DMS 273 (cell line): ENCODE results near the gene PYCARD.
A peak's percentile ranks its signal among the peaks of the same experiment; 100 is the strongest.
"Not testable (repeated sequence)": the region's sequence is repeated elsewhere in the genome, so short reads cannot be mapped to it uniquely, and the experiment has no call there.

Experiments used
- DNase-seq: peaks from one replicate; lab custom pipeline; 2025; ENCODE audit not compliant: unreplicated experiment; lab: John Stamatoyannopoulos, UW

Gene PYCARD

DNA sequence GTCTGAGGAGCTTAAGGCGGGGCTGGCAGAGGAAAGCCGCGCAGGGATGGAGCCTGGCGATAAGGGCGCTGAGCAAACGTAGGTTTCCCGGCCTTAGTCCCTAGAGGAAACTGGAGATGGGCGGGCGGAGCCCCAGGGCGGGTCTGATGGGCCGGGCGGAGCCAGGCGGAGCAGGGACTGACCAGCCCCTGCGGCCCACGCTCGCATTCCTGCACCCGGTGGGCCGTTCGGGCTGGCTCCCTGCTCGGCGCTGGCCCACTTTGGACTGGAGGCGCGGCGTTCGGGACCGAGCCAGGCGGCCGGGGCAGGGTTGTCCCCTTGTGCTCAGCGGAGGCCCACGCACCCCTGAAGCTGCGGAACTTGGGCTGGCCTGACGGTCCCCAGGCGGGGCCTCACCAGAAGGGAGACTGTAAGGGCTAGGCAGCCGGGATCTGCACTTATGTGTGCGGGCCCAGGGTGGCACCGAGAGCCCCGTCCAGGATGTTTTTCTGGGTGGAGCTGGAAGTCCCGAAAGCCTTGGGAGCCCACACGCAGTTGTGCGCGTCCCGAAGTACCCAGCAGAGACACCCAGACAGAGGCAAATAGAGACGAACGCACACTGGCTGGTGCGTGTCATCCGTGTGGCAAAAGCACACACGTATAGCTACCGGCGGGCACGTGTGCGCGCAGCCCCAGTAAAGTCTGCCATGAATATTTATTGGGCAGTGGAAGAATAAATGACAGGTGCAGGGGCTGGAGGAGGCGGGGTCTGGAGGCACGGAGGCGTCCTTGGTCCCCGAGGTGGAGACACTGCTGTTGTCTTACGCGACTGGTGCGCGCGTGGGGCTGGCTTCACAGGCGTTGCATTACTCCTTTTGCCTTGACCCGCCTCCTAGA is 13.0 kb upstream of the PYCARD start:
- DNase-seq, result peak; percentile 67

DNA sequence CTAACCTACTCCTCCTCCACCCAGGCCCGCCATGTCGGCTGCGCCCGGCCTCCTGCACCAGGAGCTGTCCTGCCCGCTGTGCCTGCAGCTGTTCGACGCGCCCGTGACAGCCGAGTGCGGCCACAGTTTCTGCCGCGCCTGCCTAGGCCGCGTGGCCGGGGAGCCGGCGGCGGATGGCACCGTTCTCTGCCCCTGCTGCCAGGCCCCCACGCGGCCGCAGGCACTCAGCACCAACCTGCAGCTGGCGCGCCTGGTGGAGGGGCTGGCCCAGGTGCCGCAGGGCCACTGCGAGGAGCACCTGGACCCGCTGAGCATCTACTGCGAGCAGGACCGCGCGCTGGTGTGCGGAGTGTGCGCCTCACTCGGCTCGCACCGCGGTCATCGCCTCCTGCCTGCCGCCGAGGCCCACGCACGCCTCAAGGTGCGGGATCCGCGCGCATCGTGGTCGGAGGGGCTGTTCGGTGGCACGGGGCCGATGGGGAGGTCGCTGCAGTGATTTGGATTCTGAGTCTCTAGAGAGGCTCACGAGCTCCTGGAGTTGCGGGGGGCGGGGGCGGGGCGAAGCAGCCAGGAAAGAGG is 12.2 kb upstream of the PYCARD start:
- no peak for DNase-seq

DNA sequence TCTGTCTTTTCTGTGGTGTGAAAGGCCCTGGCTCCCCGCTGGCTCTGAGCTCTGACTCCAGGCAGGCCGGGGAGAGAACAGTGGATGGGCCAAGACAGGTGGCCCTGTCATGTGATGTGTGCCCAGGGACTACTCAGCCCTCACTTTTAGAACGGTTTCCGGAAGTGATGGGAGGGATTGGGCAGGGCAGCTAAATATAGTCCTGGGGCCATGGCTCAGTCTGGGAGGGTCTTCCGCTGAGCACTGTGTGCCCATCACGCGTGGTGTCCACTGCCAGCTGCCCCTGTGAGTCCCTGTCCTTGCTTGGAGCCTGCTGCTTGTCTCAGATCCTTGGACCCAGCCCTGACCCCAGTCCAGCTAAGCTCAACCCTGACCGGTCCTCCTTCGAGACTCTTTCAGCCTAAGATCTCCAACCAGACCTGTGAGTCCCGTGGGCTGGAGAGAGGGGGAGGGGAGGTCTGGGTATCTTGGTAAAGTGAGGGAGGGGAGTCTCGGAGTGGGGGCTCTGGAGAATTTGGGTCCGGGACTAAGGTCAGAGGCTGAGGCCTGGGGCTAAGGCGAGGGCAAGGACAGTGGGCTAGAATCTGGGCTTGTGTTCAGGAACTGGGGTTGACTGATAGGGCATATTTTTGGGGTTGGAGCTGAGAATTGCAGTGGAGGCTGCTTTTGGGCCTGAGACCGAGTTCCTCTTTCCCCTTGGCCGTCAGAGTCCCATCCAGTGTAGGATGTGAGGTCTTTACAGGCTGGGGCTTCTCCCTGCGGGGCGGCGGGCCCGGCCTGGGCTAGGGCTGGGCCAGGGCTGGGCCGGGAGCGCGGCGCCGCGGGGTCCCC is 11.5 kb upstream of the PYCARD start, which contains the start of gene TRIM72:
TRIM72 (plus strand) TSS at position 243 of the 831 bp plus-strand sequence. CDS start 620 bp downstream, outside the sequence.
- DNase-seq, result no peak

DNA sequence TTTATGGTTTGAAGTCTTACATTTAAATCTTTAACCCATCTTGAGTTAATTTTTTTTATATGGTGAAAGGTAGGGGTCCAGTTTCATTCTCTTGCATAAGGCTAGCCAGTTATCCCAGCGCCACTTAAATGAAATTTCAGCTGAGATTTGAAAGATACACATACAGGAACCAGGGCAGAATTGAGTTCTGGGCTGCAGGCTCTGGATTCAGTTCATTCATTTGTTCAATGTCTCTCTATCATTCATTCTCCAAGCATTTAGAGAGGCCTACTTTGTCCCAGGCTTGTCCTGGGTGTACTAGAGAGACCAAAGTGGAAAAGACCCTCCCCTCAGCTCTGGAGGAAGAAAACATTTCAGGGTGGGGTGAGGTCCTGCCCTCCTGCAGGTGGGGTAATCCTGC is 10.8 kb upstream of the PYCARD start:
- DNase-seq, result no peak

DNA sequence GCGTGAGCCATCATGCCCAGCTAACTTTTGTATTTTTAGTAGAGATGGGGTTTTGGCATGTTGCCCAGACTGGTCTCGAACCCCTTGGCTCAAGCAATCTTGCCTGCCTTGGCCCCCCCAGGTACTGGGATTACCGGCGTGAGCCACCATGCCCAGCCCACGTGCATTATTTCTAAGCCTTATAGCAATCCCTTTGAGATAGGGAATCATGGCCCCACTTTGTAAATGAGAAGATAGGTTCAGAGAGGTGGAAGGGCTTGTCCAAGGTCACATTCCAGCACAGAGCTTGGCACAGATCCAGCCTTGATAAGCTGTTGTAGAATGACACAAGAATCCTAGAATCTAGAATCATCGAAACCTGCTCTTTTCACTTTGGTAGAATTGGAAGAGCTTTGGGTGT is 4.2 kb upstream of the PYCARD start:
- DNase-seq, result no peak

DNA sequence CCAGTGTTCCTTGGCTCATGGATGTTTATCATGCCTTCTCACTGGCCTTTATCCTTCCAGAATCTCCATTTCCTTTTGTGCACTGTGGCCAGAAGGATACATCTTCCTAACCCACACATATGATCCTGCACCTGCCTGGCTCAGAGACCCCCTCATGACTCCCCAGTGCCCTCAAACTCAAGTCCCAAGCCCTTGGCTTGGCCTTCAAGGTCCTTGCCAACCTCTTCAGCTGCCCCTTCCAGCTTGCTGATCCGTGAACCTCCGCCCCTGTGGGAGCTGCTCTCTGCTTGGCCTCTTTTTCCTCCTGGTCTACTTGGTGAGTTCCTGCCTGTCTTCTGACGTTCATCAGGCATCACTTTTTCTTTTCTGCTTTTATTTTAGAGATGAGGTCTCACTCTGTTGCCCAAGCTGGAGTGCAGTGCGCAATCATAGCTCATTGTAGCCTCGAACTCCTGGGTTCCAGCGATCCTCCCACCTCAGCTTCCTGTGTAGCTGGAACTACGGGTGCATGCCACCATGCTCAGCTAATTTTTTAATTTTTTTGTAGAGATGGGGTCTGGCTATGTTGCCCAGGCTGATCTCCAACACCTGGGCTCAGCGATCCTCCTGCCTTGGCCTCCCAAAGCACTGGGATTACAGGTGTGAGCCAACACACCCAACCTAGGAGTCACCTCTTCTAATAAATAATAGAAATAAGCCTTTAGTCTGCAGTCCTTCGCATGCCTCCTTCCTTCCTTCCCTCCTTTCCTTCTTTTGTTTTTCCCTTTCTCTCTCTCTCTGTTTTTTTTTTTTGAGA is 2.5 kb upstream of the PYCARD start:
- no peak for DNase-seq

DNA sequence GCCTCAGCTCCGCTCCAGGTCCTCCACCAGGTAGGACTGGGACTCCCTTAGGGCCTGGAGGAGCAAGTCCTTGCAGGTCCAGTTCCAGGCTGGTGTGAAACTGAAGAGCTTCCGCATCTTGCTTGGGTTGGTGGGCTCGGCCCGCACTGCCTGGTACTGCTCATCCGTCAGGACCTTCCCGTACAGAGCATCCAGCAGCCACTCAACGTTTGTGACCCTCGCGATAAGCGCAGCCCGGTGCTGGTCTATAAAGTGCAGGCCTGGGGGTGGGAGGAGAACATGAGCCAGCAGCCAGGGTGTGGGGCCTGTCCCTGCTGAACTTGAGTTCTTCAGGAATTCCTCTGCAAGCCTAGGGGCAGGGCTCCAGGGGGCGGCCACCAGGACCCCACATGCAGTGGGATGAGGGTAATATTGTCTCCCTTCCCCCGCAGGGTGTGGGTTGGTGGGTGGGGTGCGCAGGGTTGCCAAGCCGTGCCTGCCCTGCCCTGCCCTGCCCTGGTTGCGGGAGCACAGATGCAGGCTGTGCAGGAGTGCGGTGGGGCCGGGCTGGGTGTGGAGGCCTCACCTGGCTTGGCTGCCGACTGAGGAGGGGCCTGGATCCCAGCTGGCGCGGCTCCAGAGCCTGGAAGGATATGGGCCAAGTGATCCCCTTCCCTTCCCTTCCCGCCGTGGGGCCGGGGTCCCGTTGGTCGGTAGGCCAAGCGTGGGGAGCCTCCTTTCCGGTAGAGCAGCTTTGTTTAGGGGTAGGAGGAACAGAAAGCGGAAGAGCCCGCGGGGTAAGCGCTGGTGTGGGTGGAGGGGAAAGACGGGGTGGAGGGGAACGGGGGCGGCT is 762 bp downstream of the PYCARD start:
- DNase-seq, result no peak

DNA sequence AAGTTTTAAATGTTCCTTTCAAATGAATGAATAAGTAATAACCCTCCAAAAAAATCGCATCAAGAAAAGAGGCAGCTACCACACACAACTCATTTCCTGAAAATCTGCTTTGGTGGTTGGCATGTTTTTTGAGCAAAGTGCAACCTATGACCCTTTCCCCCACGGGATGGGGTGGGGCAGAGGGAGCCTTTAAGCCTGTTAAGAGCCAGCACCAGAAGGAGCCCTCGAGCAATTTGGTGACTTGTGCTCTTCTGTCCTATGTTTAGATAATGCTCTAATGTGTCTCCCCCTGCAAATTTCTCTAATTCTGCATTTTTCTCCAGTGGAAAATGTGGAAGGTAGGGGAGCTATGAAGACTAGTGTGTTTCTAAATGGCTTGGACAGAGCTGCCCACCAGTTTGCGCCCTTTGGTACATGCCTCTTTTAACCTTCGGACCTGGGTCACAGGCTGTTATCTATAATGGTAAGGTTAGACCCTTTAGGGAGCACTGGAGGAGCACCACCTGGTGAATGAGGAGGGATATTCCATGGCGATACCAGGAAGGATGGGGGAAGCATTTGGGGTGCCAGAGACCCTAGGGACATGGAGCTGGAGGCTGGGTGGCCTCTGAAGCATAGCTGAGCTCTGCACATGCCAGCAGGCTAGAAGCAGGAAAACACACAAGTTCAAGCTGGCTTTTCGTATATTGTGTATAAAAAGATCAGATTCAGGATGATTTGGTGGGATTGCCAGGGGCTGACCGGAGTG is 1.6 kb downstream of the PYCARD start:
- peak; percentile 56 for DNase-seq

DNA sequence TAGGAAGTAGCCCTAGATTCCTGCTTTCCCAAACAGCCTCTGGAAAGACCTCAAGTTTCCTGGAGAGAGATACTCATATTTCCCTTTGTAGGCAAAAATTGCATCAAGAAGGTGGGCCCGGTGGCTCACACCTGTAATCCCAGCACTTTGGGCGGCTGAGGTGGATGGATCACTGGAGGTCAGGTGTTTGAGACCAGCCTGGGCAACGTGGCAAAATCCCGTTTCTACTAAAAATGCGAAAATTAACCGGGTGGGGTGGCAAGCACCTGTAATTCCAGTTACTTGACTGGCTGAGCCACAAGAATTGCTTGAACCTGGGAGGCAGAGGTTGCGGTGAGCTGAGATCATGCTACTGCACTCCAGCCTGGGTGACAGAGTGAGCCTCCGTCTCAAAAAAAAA is 2.4 kb downstream of the PYCARD start:
- not testable (repeated sequence) for DNase-seq

DNA sequence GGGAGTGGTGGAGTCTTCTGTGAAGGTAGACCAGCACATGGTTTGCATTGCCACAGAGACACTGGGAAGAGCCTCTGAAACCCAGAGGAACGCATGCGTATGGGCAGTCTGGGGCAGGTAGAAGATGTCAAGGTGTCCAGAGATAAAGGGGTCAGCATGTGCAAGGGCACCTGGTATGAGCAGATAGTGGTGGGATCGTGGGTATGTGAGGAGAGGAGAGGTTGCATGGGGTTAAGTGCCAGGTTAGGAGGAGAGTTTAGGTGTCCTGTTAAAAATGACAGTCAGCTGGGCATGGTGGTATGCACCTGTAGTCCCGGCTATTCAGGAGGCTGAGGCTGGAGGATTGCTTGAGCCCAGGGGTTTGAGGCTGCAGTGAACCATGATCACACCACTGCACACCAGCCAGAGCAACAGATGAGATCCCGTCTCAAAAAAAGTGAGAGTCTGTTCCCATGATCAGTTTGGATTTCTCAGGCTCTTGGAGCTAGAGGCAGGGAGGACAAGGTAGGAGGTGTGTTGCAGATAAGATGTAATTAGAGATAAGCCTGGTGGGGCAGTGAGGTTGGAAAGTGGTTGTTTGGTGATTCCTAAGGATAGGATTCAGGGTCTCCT is 3.0 kb downstream of the PYCARD start:
- DNase-seq, result no peak

DNA sequence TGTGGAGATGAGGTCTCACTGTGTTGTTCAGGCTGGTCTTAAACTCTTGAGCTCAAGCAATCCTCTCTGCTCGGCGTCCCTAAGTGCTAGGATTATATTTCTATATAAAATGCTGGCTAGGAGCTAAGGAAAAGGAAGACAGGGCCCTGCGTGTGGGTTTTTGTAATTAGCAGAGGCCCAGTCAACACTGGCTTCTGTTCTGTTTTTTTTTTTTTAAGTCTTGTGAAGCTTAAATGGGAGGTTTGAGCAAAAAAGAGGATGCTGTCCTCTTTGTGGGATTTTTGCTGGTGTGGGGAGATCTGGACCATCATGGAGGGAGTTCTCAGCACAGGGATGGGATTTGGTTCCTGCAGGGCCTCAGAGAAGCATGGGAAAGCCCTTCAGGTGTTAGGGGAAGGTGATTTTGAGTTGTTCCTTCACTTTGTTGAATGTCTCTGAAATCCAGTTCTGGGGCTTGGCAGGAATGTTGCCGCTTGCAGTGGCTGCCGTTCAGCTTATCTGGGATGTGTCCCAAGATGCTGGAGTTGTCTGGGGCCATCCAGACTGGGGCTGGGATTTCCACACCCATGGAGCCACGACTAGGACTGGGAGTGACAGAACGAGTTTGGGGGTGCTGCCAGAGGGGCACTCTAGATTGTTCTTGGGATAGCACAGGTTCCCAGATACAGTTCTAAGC is 4.2 kb downstream of the PYCARD start:
- DNase-seq, result no peak

DNA sequence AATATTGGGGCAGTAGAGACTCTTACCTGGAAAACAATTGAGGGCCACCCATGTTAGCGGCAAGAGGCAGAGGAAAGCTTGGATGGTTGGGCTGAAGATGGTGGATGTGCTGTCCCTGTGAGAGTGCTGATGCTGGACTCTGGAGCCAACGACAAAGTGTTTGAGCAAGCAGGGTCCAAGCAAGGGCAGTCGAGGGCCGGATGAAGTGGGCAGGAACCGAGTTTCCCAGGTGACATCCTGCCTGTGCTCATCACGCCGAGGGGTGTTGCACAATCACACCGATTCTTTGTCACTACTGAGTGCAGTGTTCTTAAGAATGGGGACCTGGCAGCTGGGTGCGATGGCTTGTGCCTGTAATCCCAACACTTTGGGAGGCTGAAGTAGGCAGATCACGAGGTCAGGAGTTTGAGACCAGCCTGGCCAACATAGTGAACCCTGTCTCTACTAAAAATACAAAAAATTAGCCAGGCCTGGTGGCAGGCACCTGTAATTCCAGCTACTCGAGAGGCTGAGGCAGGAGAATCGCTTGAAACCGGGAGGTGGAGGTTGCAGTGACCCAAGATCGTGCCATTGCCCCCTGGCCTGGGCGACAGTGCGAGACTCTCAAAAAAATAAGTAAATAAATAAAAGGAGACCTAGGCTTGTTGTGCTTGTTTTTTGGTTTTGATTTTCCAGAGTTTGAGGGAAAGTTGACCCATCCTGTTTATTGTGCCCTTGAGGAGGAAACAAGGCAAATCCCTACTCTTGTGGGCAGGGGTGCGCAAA is 6.1 kb downstream of the PYCARD start:
- no peak for DNase-seq

DNA sequence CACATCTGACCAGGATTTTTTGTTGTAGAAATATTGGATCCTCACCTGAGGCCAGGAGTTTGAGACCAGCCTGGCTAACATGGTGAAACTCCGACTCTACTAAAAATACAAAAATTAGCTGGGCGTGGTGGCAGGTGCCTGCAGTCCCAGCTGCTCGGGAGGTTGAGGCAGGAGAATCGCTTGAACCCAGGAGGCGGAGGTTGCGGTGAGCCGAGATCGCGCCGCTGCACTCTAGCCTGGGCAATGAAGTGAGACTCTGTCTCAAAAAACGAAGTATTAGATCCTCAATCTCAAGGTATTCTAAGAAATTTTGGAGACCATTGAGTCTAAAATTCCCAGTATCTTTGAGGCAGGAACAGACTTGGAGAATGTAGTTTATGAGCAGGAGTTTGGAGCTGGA is 6.7 kb downstream of the PYCARD start:
- not testable (repeated sequence) for DNase-seq

DNA sequence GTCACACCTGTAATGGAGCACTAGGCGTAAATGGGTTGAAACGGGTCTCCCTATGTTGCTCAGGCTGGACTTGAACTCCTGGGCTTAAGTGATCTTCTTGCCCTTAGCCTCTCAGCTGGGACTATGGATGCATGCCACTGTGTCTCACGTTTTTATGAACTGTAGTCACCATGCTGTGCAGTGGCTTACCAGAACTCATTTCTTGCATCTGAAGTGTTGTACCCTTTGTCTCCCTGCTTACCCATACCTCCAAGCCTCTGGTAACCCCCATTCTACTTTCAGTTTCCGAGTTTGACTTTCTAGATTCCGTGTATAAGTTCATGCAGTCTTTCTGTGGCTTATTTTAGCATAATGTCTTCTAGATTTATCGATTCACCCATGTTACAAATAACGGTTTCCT is 7.7 kb downstream of the PYCARD start:
- no peak for DNase-seq

DNA sequence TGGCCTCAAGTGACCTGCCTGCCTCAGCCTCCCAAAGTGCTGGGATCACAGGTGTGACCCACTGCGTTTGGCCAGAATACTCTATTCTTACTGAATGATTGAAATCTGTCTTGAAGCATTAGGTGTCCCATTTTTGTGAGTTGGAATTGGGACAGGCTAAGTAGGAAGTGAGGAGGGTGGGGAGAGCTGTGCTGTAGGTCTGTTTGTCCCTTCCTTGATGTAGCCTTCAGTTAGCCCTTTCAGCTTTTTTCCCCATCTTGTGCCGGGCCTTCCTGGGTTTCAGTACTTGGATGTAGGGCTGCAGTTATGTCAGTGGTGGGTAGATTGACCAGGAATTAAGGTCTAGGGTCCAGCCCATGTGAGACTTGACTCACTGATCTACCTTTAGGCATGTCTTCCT is 8.7 kb downstream of the PYCARD start:
- DNase-seq, result no peak

DNA sequence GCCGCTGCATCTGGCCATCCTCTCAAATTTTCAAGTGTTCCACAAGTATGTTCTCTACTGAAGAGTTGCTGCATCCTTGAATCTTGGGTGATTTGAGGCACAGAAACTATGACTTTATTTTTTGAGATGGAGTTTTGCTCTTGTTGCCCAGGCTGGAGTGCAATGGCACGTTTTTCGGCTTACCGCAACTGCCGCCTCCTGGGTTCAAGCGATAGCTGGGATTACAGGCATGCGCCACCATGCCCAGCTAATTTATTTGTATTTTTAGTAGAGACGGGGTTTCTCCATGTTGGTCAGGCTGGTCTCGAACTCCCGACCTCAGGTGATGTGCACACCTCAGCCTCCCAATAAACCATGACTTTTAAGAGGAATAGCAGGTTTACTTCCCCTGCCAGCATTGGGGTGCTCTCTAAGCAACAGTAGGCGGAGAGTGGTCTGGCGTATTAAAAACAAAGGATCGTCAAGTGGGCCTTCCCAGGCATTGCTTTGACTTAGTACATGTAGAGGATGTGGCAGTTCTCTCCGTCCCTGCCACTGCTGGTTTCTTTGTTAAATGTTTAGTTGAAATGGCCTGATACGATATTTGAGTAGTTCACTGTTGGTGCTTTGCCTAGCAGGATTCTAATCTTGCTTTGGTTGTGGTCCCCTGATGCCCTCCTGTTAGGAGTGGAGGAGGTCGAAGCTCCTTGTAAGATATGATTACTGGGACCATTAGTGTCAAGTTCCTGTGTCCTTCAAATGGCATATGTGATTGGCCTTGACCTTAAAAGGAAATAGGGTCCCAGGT is 9.5 kb downstream of the PYCARD start:
- DNase-seq, result no peak
